GM19395 (cell line): ENCODE results near the gene KCNIP4.
"Not testable (repeated sequence)": the region's sequence is repeated elsewhere in the genome, so short reads cannot be mapped to it uniquely, and the experiment has no call there.

Source experiments
- ATAC-seq: cut with Tn5 transposase; IDR thresholded peaks from one replicate; pipeline ENCODE4 v1.9.1; 2021; ENCODE audit warnings: mild to moderate bottlenecking, moderate library complexity; ENCODE audit not compliant: unreplicated experiment

The KCNIP4 gene

GRCh38 chr4:20825505-20825904 lies 1123.1 kb downstream of the KCNIP4 start:
- ATAC-seq, result no peak

- no peak for ATAC-seq
Observed at GRCh38 chr4:20816287-20816686, 1132.3 kb downstream of the KCNIP4 start.

GRCh38 chr4:20813700-20814099 lies 1134.9 kb downstream of the KCNIP4 start:
- ATAC-seq, result no peak

GRCh38 chr4:20809812-20810211 lies 1138.8 kb downstream of the KCNIP4 start:
- no peak for ATAC-seq

- no peak for ATAC-seq
Observed at GRCh38 chr4:20805716-20806115, 1142.9 kb downstream of the KCNIP4 start.

GRCh38 chr4:20787940-20788665 lies 1160.5 kb downstream of the KCNIP4 start:
- no peak for ATAC-seq

GRCh38 chr4:20783134-20783533 lies 1165.4 kb downstream of the KCNIP4 start:
- not testable (repeated sequence) for ATAC-seq

- ATAC-seq, result no peak
Observed at GRCh38 chr4:20778896-20779295, 1169.7 kb downstream of the KCNIP4 start.

- peak; percentile 84 for ATAC-seq
Observed at GRCh38 chr4:20773144-20773997, 1175.2 kb downstream of the KCNIP4 start.

- ATAC-seq, result no peak
Observed at GRCh38 chr4:20764366-20764992, 1184.1 kb downstream of the KCNIP4 start.

- no peak for ATAC-seq
Observed at GRCh38 chr4:20761826-20762225, 1186.7 kb downstream of the KCNIP4 start.

GRCh38 chr4:20761382-20761781 lies 1187.2 kb downstream of the KCNIP4 start:
- no peak for ATAC-seq

GRCh38 chr4:20760053-20760452 lies 1188.5 kb downstream of the KCNIP4 start:
- no peak for ATAC-seq

GRCh38 chr4:20754036-20754435 lies 1194.5 kb downstream of the KCNIP4 start:
- no peak for ATAC-seq

- ATAC-seq, result no peak
Observed at GRCh38 chr4:20752641-20753040, 1195.9 kb downstream of the KCNIP4 start.

GRCh38 chr4:20746000-20746399 lies 1202.6 kb downstream of the KCNIP4 start:
- ATAC-seq, result not testable (repeated sequence)

- no peak for ATAC-seq
Observed at GRCh38 chr4:20735931-20736330, 1212.6 kb downstream of the KCNIP4 start.

- no peak for ATAC-seq
Observed at GRCh38 chr4:20724915-20725314, 1223.7 kb downstream of the KCNIP4 start.

- no peak for ATAC-seq
Observed at GRCh38 chr4:20723463-20723862, 1225.1 kb downstream of the KCNIP4 start.

GRCh38 chr4:20723019-20723418 lies 1225.6 kb downstream of the KCNIP4 start:
- no peak for ATAC-seq

GRCh38 chr4:20711335-20711734 lies 1237.2 kb downstream of the KCNIP4 start:
- no peak for ATAC-seq
